Effector memory CD8-positive, alpha-beta T cell (primary cell): Measurements from ENCODE around the gene MEIOC.
"Not testable (repeated sequence)": the region's sequence is repeated elsewhere in the genome, so short reads cannot be mapped to it uniquely, and the experiment has no call there.

Experiments
- ATAC-seq: fragments of 150-1000 bp; cut with Tn5 transposase; replicated peaks from 2 replicates; pipeline ENCODE4 v1.10.0; 2021; ENCODE audit warnings: mild to moderate bottlenecking, moderate library complexity
- DNase-seq, 3 experiments: peaks; one replicate each; pipeline ENCODE4 v3.0.0; 2021
- H3K27ac Mint-ChIP-seq, 2 donors: one replicate each; pipeline ENCODE4 v1.8.0; 2022; ENCODE audit warnings: mild to moderate bottlenecking in 2 of 2, mixed read lengths in 2 of 2, moderate library complexity in 2 of 2
- H3K27me3 Mint-ChIP-seq, 2 donors: one replicate each; pipeline ENCODE4 v1.8.0; 2022; ENCODE audit warnings: mixed read lengths in 2 of 2
- H3K36me3 Mint-ChIP-seq: one replicate; pipeline ENCODE4 v1.8.0; 2022; ENCODE audit warnings: mild to moderate bottlenecking, moderate library complexity, mixed read lengths; ENCODE audit not compliant: insufficient read depth
- H3K4me1 Mint-ChIP-seq, 2 donors: one replicate each; pipeline ENCODE4 v1.8.0; 2022; ENCODE audit warnings: low read depth in 2 of 2, mixed read lengths in 2 of 2
- H3K4me3 Mint-ChIP-seq, 2 donors: one replicate each; pipeline ENCODE4 v1.8.0; 2022; ENCODE audit warnings: mild to moderate bottlenecking in 2 of 2, mixed read lengths in 2 of 2, moderate library complexity in 2 of 2
- H3K9me3 Mint-ChIP-seq, 2 donors: one replicate each; pipeline ENCODE4 v1.8.0; 2022; ENCODE audit warnings: mixed read lengths in 2 of 2

MEIOC gene

GRCh38 chr17:44630703-44631102, 25.6 kb upstream of the MEIOC start:
- no peak for ATAC-seq
- Mint-ChIP-seq H3K4me1 (peaks cover 0 to 2% of the 10 kb centered on the region in 2 donors), H3K27me3 (peaks cover 32 to 48% of the 10 kb centered on the region in 2 donors), H3K36me3 (no peaks in the 10 kb centered on the region), H3K27ac (no peak overlapping the region), H3K4me3 (no peak overlapping the region), H3K9me3 (no peaks in the 10 kb centered on the region)
- no peak for DNase-seq

- DNase-seq: no peak
- no peak for ATAC-seq
- H3K4me3 Mint-ChIP-seq: no peak overlapping the region
- no peaks in the 10 kb centered on the region for H3K36me3 Mint-ChIP-seq
- peaks cover 15 to 31% of the 10 kb centered on the region in 2 donors for H3K27me3 Mint-ChIP-seq
- H3K27ac Mint-ChIP-seq: no peak overlapping the region
- no peaks in the 10 kb centered on the region for H3K9me3 Mint-ChIP-seq
- H3K4me1 Mint-ChIP-seq: no peaks in the 10 kb centered on the region
Observed at GRCh38 chr17:44633998-44634397, 22.3 kb upstream of the MEIOC start.

GRCh38 chr17:44634401-44634800, 21.9 kb upstream of the MEIOC start:
- H3K27ac Mint-ChIP-seq, H3K4me3 Mint-ChIP-seq, H3K36me3 Mint-ChIP-seq, H3K9me3 Mint-ChIP-seq, H3K4me1 Mint-ChIP-seq, ATAC-seq, DNase-seq: not testable (repeated sequence)
- peaks cover 15 to 27% of the 10 kb centered on the region in 2 donors for H3K27me3 Mint-ChIP-seq

GRCh38 chr17:44636562-44636961, 19.7 kb upstream of the MEIOC start:
- Mint-ChIP-seq H3K4me1 (no peaks in the 10 kb centered on the region), H3K4me3 (no peak overlapping the region), H3K36me3 (no peaks in the 10 kb centered on the region), H3K9me3 (no peaks in the 10 kb centered on the region), H3K27me3 (peaks cover 16 to 20% of the 10 kb centered on the region in 2 donors), H3K27ac (no peak overlapping the region)
- no peak for ATAC-seq
- DNase-seq: no peak

- DNase-seq: no peak
- Mint-ChIP-seq H3K27me3 (peaks cover 19 to 25% of the 10 kb centered on the region in 2 donors), H3K27ac (no peak overlapping the region)
Observed at GRCh38 chr17:44637066-44637465, 19.2 kb upstream of the MEIOC start.

GRCh38 chr17:44642834-44643233, 13.4 kb upstream of the MEIOC start:
- no peak for DNase-seq
- H3K9me3 Mint-ChIP-seq: no peaks in the 10 kb centered on the region
- H3K27ac Mint-ChIP-seq: no peak overlapping the region
- no peak overlapping the region for H3K4me3 Mint-ChIP-seq
- peaks cover 42 to 48% of the 10 kb centered on the region in 2 donors for H3K27me3 Mint-ChIP-seq
- no peak for ATAC-seq
- H3K4me1 Mint-ChIP-seq: no peaks in the 10 kb centered on the region
- no peaks in the 10 kb centered on the region for H3K36me3 Mint-ChIP-seq

More at GRCh38 chr17:44637066-44637465, 19.2 kb upstream of the MEIOC start:
- no peaks in the 10 kb centered on the region for H3K4me1 Mint-ChIP-seq
- ATAC-seq: no peak
- no peaks in the 10 kb centered on the region for H3K9me3 Mint-ChIP-seq
- H3K36me3 Mint-ChIP-seq: no peaks in the 10 kb centered on the region
- H3K4me3 Mint-ChIP-seq: no peak overlapping the region

- DNase-seq: no peak
- Mint-ChIP-seq H3K27ac (no peak overlapping the region), H3K36me3 (no peaks in the 10 kb centered on the region), H3K4me1 (no peaks in the 10 kb centered on the region), H3K27me3 (peaks cover 49 to 52% of the 10 kb centered on the region in 2 donors), H3K9me3 (no peaks in the 10 kb centered on the region), H3K4me3 (no peak overlapping the region)
- ATAC-seq: no peak
Observed at GRCh38 chr17:44645341-44645740, 10.9 kb upstream of the MEIOC start.

- no peaks in the 10 kb centered on the region for H3K36me3 Mint-ChIP-seq
Observed at GRCh38 chr17:44646280-44646679, 10.0 kb upstream of the MEIOC start.

GRCh38 chr17:44647736-44648135, 8.5 kb upstream of the MEIOC start:
- ATAC-seq (no peak), DNase-seq (no peak)
- no peaks in the 10 kb centered on the region for H3K36me3 Mint-ChIP-seq
- H3K27me3 Mint-ChIP-seq: peaks cover 43 to 60% of the 10 kb centered on the region in 2 donors
- H3K4me3 Mint-ChIP-seq: no peak overlapping the region
- no peaks in the 10 kb centered on the region for H3K9me3 Mint-ChIP-seq
- H3K4me1 Mint-ChIP-seq: no peaks in the 10 kb centered on the region
- H3K27ac Mint-ChIP-seq: no peak overlapping the region

More at GRCh38 chr17:44646280-44646679, 10.0 kb upstream of the MEIOC start:
- DNase-seq: no peak
- H3K4me1 Mint-ChIP-seq: no peaks in the 10 kb centered on the region
- H3K4me3 Mint-ChIP-seq: no peak overlapping the region
- no peak for ATAC-seq
- H3K27me3 Mint-ChIP-seq: peaks cover 54 to 62% of the 10 kb centered on the region in 2 donors
- H3K9me3 Mint-ChIP-seq: no peaks in the 10 kb centered on the region
- no peak overlapping the region for H3K27ac Mint-ChIP-seq

GRCh38 chr17:44648963-44649362, 7.3 kb upstream of the MEIOC start:
- no peak overlapping the region for H3K27ac Mint-ChIP-seq
- DNase-seq (no peak), ATAC-seq (no peak)
- H3K36me3 Mint-ChIP-seq: no peaks in the 10 kb centered on the region
- H3K4me3 Mint-ChIP-seq: no peak overlapping the region
- H3K4me1 Mint-ChIP-seq: no peaks in the 10 kb centered on the region
- peaks cover 39 to 62% of the 10 kb centered on the region in 2 donors for H3K27me3 Mint-ChIP-seq
- H3K9me3 Mint-ChIP-seq: no peaks in the 10 kb centered on the region

- no peak overlapping the region for H3K4me3 Mint-ChIP-seq
- no peak for ATAC-seq
- DNase-seq: no peak
- no peak overlapping the region for H3K27ac Mint-ChIP-seq
- no peaks in the 10 kb centered on the region for H3K9me3 Mint-ChIP-seq
- peaks cover 0 to 4% of the 10 kb centered on the region in 2 donors for H3K4me1 Mint-ChIP-seq
- H3K27me3 Mint-ChIP-seq: peaks cover 39 to 60% of the 10 kb centered on the region in 2 donors
- H3K36me3 Mint-ChIP-seq: no peaks in the 10 kb centered on the region
Observed at GRCh38 chr17:44651228-44651627, 5.0 kb upstream of the MEIOC start.

GRCh38 chr17:44652727-44653126, 3.5 kb upstream of the MEIOC start:
- no peak overlapping the region for H3K4me3 Mint-ChIP-seq
- H3K27ac Mint-ChIP-seq: no peak overlapping the region
- peaks cover 3 to 9% of the 10 kb centered on the region in 2 donors for H3K4me1 Mint-ChIP-seq
- no peaks in the 10 kb centered on the region for H3K9me3 Mint-ChIP-seq
- DNase-seq (no peak), ATAC-seq (no peak)
- peaks cover 40 to 72% of the 10 kb centered on the region in 2 donors for H3K27me3 Mint-ChIP-seq
- H3K36me3 Mint-ChIP-seq: no peaks in the 10 kb centered on the region

GRCh38 chr17:44653384-44653783, 2.9 kb upstream of the MEIOC start:
- Mint-ChIP-seq H3K4me1 (peaks cover 3 to 9% of the 10 kb centered on the region in 2 donors), H3K9me3 (no peaks in the 10 kb centered on the region), H3K27ac (no peak overlapping the region), H3K27me3 (peaks cover 34 to 68% of the 10 kb centered on the region in 2 donors), H3K36me3 (no peaks in the 10 kb centered on the region), H3K4me3 (no peak overlapping the region)
- ATAC-seq: no peak
- DNase-seq: no peak

GRCh38 chr17:44653954-44654353, 2.3 kb upstream of the MEIOC start:
- Mint-ChIP-seq H3K4me1 (peaks cover 3 to 9% of the 10 kb centered on the region in 2 donors), H3K4me3 (no peak overlapping the region), H3K9me3 (no peaks in the 10 kb centered on the region), H3K27ac (no peak overlapping the region), H3K27me3 (peaks cover 29 to 62% of the 10 kb centered on the region in 2 donors), H3K36me3 (no peaks in the 10 kb centered on the region)
- ATAC-seq: no peak
- DNase-seq: no peak

- no peaks in the 10 kb centered on the region for H3K36me3 Mint-ChIP-seq
- DNase-seq (no peak), ATAC-seq (no peak)
- H3K27ac Mint-ChIP-seq: no peak overlapping the region
- peaks cover 16 to 17% of the 10 kb centered on the region in 2 donors for H3K27me3 Mint-ChIP-seq
- H3K4me3 Mint-ChIP-seq: no peak overlapping the region
- no peaks in the 10 kb centered on the region for H3K9me3 Mint-ChIP-seq
- peaks cover 3 to 4% of the 10 kb centered on the region in 2 donors for H3K4me1 Mint-ChIP-seq
Observed at GRCh38 chr17:44661835-44662234, 5.6 kb downstream of the MEIOC start.
